Muscle of back (tissue), 11 donors: ENCODE results near the gene COL24A1. TPM values are rescaled to one million over a fixed set of nuclear protein-coding genes. Genes with fewer than 3 reads are reported as not detected.
A peak's percentile ranks its signal among the peaks of the same experiment; 100 is the strongest.
"Not testable (repeated sequence)": the region's sequence is repeated elsewhere in the genome, so short reads cannot be mapped to it uniquely, and the experiment has no call there.

Experiments used
- DNase-seq, 3 donors: peaks; one replicate each; pipeline versions ENCODE4 v3.0.0 to v3.0.0-alpha.2; 2013
- polyA plus RNA-seq, 10 donors: library from polyadenylated mRNA; unstranded; fragments of 120-200 nt; gene quantifications; one replicate each; pipeline ENCODE4 v1.2.1, GENCODE V29; 2013; ENCODE audit not compliant: insufficient read length in 10 of 10

The COL24A1 gene
- polyA plus RNA-seq, 10 donors = 3.5 to 14.1 (median 5.5) TPM

GRCh38 chr1:86084998-86085397 lies 71.6 kb downstream of the COL24A1 start:
- no peak for DNase-seq

- DNase-seq = no peak
Measured at GRCh38 chr1:86082183-86082582, 74.4 kb downstream of the COL24A1 start.

- DNase-seq = not testable (repeated sequence)
Measured at GRCh38 chr1:86072474-86072873, 84.1 kb downstream of the COL24A1 start.

GRCh38 chr1:86071870-86072269 lies 84.7 kb downstream of the COL24A1 start:
- DNase-seq = not testable (repeated sequence)

- DNase-seq = no peak
Measured at GRCh38 chr1:86069757-86070145, 86.8 kb downstream of the COL24A1 start.

- DNase-seq = no peak
Measured at GRCh38 chr1:86068841-86069756, 87.5 kb downstream of the COL24A1 start.

GRCh38 chr1:86068271-86068721 lies 88.3 kb downstream of the COL24A1 start:
- DNase-seq = peak; percentile 48 to 66 (median 64)

GRCh38 chr1:86067626-86068025 lies 88.9 kb downstream of the COL24A1 start:
- DNase-seq = peak; percentile 53 to 78 (median 58)

GRCh38 chr1:86064899-86065298 lies 91.7 kb downstream of the COL24A1 start:
- DNase-seq = peak in 1 of 3 donors; percentile 7

GRCh38 chr1:86063721-86064120 lies 92.9 kb downstream of the COL24A1 start:
- DNase-seq = no peak

GRCh38 chr1:86062453-86062852 lies 94.1 kb downstream of the COL24A1 start:
- DNase-seq = peak in 2 of 3 donors; percentile 39 to 58

GRCh38 chr1:86061551-86061990 lies 95.0 kb downstream of the COL24A1 start:
- peak; percentile 28 to 82 (median 47) for DNase-seq

GRCh38 chr1:86054396-86054795 lies 102.2 kb downstream of the COL24A1 start:
- no peak for DNase-seq

GRCh38 chr1:86052948-86053698 lies 103.4 kb downstream of the COL24A1 start:
- no peak for DNase-seq

- peak in 2 of 3 donors; percentile 26 to 53 for DNase-seq
Measured at GRCh38 chr1:86035101-86035500, 121.5 kb downstream of the COL24A1 start.

GRCh38 chr1:86030180-86030579 lies 126.4 kb downstream of the COL24A1 start:
- no peak for DNase-seq

- DNase-seq = peak; percentile 39 to 73 (median 42)
Measured at GRCh38 chr1:86018283-86018923, 138.2 kb downstream of the COL24A1 start.

- no peak for DNase-seq
Measured at GRCh38 chr1:86016076-86016759, 140.4 kb downstream of the COL24A1 start.

GRCh38 chr1:86015375-86015774 lies 141.2 kb downstream of the COL24A1 start:
- DNase-seq = no peak

- DNase-seq = peak in 1 of 3 donors; percentile 69
Measured at GRCh38 chr1:86000601-86001000, 156.0 kb downstream of the COL24A1 start.

GRCh38 chr1:85998105-85998855 lies 158.3 kb downstream of the COL24A1 start:
- DNase-seq = no peak
